ENCODE results near the gene MORN4. TPM values are rescaled to one million over a fixed set of nuclear protein-coding genes. Genes with fewer than 3 reads are reported as not detected.

Gene MORN4
- total and polyA plus RNA-seq, 9 of the 15 experiments (the other 6 are each of a cell fraction or from before 2014, with no cell fraction given) = 8.3 to 23.9 (median 11.7) TPM

DNA sequence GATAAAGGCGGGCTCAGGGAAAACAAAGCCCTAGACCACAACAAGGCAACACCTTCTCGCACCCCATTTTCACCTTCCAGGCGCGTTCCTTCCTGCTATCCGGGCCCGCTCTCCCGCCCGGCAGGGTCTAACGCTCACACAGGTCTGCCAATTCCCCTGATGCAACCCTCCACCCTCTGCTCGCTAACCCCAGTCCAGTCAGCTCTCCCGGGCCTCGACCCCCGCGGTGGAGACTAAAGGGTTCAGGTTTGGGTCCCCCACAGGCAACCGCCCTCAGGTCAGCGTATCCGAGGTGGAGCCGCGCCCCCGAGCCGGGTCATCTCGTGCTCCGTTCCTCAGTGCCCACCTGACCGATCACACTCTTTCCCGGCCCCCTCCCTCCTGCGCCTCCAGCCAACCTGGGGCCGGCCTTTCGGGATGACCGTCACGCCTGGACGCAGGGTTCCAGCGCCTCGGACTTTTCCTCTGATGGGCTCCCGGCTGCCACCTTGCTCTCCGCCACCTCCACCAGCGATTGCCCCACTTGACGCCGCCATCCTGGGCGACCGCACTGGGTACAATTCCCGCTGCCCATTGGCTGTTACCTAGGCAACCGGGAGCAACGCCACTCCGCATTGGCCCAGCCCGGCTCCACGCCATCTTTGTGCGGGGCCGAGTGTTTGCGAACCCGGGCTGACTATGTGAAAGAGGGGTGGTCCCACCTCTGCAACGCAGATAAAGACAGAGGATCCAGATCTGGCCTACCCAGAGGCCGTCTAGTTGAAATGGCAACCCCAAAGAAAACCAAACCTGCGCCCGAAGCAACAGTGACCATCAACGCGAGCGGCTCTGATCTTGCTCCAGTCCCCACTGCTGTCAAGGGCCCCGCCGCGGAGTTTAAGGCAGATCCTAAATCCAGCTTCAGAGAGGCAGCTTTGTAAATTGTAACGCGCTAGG lies at the start of gene MORN4 (continued):
- TF ChIP-seq LEF1 (IDR thresholded peaks at IDR 0.05) = no peak
- 0 out of 4 replicates have a peak, but pooled peaks of 1 of the 2 experiments have one; percentile 16 for TF ChIP-seq NRF1 (conservative IDR thresholded peaks at IDR 0.05 in 1 of 2, IDR thresholded peaks at IDR 0.05 in 1 of 2)
- no peak for TF ChIP-seq CC2D1A (IDR thresholded peaks at IDR 0.05)
- no peak for TF ChIP-seq ETV1 (tag; conservative IDR thresholded peaks at IDR 0.05; ENCODE audit: low read depth)
- no peak for TF ChIP-seq ZNF239 (CRISPR knock-in tag; IDR thresholded peaks at IDR 0.05)
- TF ChIP-seq SAP30 (IDR thresholded peaks at IDR 0.05; ENCODE audit: borderline replicate concordance, insufficient read depth, low read depth, low read length, poor library complexity, severe bottlenecking) = peak; percentile 29
- no peak for TF ChIP-seq HDGF (IDR thresholded peaks at IDR 0.05)
- TF ChIP-seq, protein P1, sequence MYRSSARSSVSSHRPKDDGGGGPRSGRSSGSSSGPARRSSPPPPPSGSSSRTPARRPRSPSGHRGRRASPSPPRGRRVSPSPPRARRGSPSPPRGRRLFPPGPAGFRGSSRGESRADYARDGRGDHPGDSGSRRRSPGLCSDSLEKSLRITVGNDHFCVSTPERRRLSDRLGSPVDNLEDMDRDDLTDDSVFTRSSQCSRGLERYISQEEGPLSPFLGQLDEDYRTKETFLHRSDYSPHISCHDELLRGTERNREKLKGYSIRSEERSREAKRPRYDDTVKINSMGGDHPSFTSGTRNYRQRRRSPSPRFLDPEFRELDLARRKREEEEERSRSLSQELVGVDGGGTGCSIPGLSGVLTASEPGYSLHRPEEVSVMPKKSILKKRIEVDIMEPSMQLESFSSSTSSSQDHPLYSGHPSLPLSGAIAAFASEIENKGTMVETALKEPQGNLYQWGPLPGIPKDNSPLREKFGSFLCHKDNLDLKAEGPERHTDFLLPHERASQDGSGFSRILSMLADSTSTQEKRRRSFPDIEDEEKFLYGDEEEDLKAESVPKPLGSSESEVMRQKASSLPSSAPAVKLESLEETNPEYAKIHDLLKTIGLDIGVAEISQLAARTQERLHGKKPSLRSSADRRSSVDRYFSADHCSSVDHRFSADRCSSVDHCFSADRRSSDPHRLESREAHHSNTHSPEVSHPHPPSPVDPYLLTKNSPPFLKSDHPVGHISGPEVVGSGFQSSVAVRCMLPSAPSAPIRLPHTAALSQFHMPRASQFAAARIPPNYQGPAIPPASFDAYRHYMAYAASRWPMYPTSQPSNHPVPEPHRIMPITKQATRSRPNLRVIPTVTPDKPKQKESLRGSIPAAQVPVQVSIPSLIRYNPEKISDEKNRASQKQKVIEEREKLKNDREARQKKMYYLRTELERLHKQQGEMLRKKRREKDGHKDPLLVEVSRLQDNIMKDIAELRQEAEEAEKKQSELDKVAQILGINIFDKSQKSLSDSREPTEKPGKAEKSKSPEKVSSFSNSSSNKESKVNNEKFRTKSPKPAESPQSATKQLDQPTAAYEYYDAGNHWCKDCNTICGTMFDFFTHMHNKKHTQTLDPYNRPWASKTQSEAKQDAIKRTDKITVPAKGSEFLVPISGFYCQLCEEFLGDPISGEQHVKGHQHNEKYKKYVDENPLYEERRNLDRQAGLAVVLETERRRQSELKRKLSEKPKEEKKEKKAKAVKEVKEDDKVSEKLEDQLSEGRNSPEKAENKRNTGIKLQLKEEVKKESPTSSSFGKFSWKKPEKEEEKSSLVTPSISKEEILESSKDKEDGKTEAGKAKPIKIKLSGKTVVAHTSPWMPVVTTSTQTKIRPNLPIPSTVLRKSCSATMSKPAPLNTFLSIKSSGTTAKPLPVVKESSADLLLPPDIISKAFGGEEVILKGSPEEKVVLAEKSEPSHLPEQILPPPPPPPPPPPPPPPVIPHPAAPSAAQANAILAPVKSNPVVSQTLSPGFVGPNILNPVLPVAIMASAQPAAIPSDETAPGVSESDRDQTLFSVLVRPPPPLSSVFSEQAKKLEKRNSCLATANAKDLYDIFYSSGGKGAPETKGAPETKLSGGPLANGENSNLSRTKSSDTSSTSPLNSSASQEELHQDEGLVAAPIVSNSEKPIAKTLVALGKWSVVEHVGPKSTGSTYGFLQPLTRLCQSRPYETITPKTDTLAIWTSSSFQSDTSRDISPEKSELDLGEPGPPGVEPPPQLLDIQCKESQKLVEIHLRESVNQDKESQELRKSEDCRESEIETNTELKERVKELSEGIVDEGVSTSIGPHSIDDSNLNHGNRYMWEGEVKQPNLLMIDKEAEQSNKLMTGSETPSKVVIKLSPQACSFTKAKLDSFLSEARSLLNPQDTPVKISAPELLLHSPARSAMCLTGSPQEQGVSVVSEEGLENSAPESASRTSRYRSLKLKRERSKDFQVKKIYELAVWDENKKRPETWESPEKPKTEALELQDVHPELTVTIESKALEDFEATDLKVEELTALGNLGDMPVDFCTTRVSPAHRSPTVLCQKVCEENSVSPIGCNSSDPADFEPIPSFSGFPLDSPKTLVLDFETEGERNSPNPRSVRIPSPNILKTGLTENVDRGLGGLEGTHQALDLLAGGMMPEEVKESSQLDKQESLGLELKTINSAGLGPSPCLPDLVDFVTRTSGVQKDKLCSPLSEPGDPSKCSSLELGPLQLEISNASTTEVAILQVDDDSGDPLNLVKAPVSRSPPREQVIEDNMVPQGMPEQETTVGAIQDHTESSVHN (IDR thresholded peaks at IDR 0.05; ENCODE audit: borderline replicate concordance in 1 of 2, low read depth in 1 of 2) = no peak
- no peak for TF ChIP-seq POU5F1 (IDR thresholded peaks at IDR 0.05; ENCODE audit: borderline replicate concordance, low read depth, low read length, partially characterized antibody)
- peak; percentile 95 for TF ChIP-seq ASH1L (IDR thresholded peaks at IDR 0.05; ENCODE audit: borderline replicate concordance, low read depth, partially characterized antibody)
- TF ChIP-seq MCM3 (IDR thresholded peaks at IDR 0.05) = no peak
- TF ChIP-seq TAF7 (tag; IDR thresholded peaks at IDR 0.05) = 0 out of 2 replicates have a peak, but pooled peaks have one; percentile 31
- no peak for TF ChIP-seq TCFL5 (CRISPR knock-in tag; conservative IDR thresholded peaks at IDR 0.05)
- TF ChIP-seq ZNF232 (CRISPR knock-in tag; IDR thresholded peaks at IDR 0.05) = no peak
- TF ChIP-seq, protein P2, sequence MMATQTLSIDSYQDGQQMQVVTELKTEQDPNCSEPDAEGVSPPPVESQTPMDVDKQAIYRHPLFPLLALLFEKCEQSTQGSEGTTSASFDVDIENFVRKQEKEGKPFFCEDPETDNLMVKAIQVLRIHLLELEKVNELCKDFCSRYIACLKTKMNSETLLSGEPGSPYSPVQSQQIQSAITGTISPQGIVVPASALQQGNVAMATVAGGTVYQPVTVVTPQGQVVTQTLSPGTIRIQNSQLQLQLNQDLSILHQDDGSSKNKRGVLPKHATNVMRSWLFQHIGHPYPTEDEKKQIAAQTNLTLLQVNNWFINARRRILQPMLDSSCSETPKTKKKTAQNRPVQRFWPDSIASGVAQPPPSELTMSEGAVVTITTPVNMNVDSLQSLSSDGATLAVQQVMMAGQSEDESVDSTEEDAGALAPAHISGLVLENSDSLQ (IDR thresholded peaks at IDR 0.05) = no peak
- no peak for TF ChIP-seq BHLHE40 (IDR thresholded peaks at IDR 0.05; ENCODE audit: low read length)
- no peak for TF ChIP-seq GTF2A2 (tag; IDR thresholded peaks at IDR 0.05)
- no peak for TF ChIP-seq ZNF324 (CRISPR knock-in tag; IDR thresholded peaks at IDR 0.05)
- TF ChIP-seq CBFA2T3 (IDR thresholded peaks at IDR 0.05) = no peak
